Urothelium cell line (cell line): ENCODE data around the gene RUSC1.
A peak's percentile ranks its signal among the peaks of the same experiment; 100 is the strongest.
"Not testable (repeated sequence)": the region's sequence is repeated elsewhere in the genome, so short reads cannot be mapped to it uniquely, and the experiment has no call there.

Source experiments
- DNase-seq: peaks from one replicate; pipeline ENCODE4 v3.0.0; 2011; ENCODE audit warnings: low spot score, mixed read lengths
- FAIRE-seq: peaks from 2 replicates; lab custom pipeline; 2011; peaks lifted over from hg19 to GRCh38; lab: Jason Lieb, UNC

Gene RUSC1, protein sequence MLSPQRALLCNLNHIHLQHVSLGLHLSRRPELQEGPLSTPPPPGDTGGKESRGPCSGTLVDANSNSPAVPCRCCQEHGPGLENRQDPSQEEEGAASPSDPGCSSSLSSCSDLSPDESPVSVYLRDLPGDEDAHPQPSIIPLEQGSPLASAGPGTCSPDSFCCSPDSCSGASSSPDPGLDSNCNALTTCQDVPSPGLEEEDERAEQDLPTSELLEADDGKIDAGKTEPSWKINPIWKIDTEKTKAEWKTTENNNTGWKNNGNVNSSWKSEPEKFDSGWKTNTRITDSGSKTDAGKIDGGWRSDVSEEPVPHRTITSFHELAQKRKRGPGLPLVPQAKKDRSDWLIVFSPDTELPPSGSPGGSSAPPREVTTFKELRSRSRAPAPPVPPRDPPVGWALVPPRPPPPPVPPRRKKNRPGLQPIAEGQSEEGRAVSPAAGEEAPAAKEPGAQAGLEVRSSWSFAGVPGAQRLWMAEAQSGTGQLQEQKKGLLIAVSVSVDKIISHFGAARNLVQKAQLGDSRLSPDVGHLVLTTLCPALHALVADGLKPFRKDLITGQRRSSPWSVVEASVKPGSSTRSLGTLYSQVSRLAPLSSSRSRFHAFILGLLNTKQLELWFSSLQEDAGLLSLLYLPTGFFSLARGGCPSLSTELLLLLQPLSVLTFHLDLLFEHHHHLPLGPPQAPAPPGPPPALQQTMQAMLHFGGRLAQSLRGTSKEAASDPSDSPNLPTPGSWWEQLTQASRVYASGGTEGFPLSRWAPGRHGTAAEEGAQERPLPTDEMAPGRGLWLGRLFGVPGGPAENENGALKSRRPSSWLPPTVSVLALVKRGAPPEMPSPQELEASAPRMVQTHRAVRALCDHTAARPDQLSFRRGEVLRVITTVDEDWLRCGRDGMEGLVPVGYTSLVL

GRCh38 chr1:155320661-155321617 lies at the start of gene RUSC1:
RUSC1 (plus strand) TSS chr1:155320894; CDS start chr1:155321774, 880 bp downstream.
- FAIRE-seq: no peak
- DNase-seq: no peak

GRCh38 chr1:155272466-155273342 lies 48.0 kb upstream of the RUSC1 start:
- FAIRE-seq: no peak

GRCh38 chr1:155273343-155274245 lies 47.1 kb upstream of the RUSC1 start, which contains the start of gene CLK2:
CLK2 (minus strand) TSS chr1:155273504; CDS start chr1:155270977, 2,527 bp downstream.
- FAIRE-seq (peak; percentile 23), DNase-seq (peak; percentile 95)

More at GRCh38 chr1:155272466-155273342, 48.0 kb upstream of the RUSC1 start:
- DNase-seq: peak; percentile 54

GRCh38 chr1:155277070-155277901 lies 43.4 kb upstream of the RUSC1 start, which contains the start of gene HCN3:
HCN3 (plus strand) TSS chr1:155277463; CDS start chr1:155277591, 128 bp downstream.
- FAIRE-seq (no peak), DNase-seq (peak; percentile 98)

GRCh38 chr1:155277902-155278688 lies 42.6 kb upstream of the RUSC1 start:
- peak; percentile 69 for DNase-seq

GRCh38 chr1:155278689-155279160 lies 42.0 kb upstream of the RUSC1 start:
- DNase-seq (no peak), FAIRE-seq (no peak)

More at GRCh38 chr1:155277902-155278688, 42.6 kb upstream of the RUSC1 start:
- no peak for FAIRE-seq

- FAIRE-seq: no peak
- DNase-seq: no peak
Measured at GRCh38 chr1:155279268-155279667, 41.4 kb upstream of the RUSC1 start.

- DNase-seq: no peak
- no peak for FAIRE-seq
Measured at GRCh38 chr1:155282488-155283091, 38.1 kb upstream of the RUSC1 start.

GRCh38 chr1:155284476-155284875 lies 36.2 kb upstream of the RUSC1 start:
- DNase-seq: no peak
- FAIRE-seq: peak; percentile 48

GRCh38 chr1:155285063-155285462 lies 35.6 kb upstream of the RUSC1 start:
- DNase-seq (no peak), FAIRE-seq (no peak)

GRCh38 chr1:155285631-155286044 lies 35.1 kb upstream of the RUSC1 start:
- DNase-seq (no peak), FAIRE-seq (no peak)

GRCh38 chr1:155286544-155286943 lies 34.1 kb upstream of the RUSC1 start:
- DNase-seq: no peak
- FAIRE-seq: no peak

GRCh38 chr1:155287987-155288543 lies 32.6 kb upstream of the RUSC1 start:
- no peak for DNase-seq
- FAIRE-seq: no peak

DNA sequence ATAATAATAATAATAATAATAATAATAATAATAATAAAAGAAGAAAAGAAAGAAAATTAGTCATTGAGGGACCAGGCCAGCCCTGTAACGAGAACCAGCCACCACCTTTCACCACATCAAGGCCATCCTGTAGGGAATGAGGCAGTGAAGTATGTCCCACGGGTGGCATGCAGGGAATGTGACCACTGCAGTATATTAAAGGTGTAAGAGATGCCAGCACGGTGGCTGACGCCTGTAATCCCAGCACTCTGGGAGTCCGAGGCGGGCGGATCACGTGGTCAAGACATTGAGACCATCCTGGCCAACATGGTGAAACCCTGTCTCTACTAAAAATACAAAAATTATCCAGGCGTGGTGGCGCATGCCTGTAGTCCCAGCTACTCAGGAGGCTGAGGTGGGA lies 29.7 kb upstream of the RUSC1 start:
- not testable (repeated sequence) for FAIRE-seq, DNase-seq

DNA sequence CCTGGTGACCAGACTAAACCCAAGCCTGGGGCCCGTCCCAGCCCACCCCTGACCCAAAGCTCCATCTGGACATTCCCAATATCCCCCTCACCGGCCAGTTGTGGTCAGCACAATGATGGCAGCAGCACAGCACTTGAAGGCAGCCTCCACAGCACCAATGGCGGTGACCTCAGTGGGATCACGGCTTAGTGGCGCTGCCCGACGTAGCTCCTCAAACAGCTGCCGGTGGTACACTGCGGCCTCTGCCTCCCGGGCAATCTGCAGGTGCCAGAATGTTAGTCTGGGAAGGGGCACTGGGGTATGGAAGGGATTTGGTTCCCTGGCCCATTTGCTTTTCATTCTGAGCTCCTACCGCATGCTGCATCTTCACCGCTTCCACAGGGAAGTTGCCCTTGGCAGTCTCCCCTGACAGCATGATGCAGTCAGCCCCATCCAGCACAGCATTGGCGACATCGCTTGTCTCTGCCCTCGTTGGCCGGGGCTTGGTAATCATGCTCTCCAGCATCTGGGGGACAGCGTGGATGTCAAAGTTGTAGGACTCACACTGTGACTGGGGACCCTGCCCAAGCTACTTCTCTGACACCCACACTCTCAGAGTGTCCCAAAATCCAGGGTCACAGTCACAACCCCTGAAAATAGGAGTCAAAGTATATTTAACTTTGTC lies 27.5 kb upstream of the RUSC1 start:
- FAIRE-seq (no peak), DNase-seq (no peak)
